ENCODE data around the gene MRPL20. TPM values are rescaled to one million over a fixed set of nuclear protein-coding genes. Genes with fewer than 3 reads are reported as not detected.
A peak's percentile ranks its signal among the peaks of the same experiment; 100 is the strongest.
"Not testable (repeated sequence)": the region's sequence is repeated elsewhere in the genome, so short reads cannot be mapped to it uniquely, and the experiment has no call there.

The MRPL20 gene
- total RNA-seq, 1 donor from 2014 or later = 117 TPM

DNA sequence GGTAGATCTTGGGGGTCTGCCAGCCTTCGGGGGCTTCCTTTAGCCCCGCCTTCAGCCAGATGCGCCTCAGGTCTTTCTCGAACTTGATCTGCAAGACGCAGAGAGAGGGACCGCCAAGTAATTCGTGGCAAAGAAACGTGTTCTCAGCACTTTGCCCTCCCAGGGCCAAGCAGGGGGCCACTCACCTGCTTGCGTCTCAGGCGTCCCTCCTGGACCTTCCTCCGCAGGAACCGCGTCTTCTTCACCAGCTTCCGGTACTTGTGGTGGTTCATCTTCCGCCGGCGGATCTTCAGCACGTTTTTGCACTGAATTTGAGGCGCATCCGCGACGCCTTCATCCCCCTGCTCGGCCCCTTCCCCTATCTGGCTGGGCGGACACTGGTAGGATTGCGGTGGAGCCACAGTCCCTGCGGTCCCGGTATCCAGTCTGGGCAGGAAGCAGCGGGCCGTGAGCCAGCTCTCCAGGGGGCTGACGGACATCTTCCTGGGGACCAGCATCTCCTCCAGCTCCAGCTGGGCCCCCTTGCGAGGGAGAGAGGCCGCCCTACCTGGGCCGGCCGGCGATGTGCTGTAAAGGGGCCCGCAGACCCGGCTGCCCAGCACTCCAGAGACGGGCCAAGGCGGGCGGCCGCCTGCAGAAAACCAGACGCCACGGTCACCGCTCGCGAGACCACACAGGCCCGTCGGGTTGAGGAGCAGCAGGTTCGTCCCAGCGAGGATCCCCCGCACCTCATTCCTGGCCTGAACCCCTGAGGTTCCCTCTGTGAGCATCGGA, 33.1 kb downstream of the MRPL20 start:
- peak overlapping the region; percentile 93 for H3K4me3 Mint-ChIP-seq
- no peak for DNase-seq (ENCODE audit: low read depth, low spot score)
- H3K4me1 Mint-ChIP-seq = peaks cover 9% of the 10 kb centered on the region
- no peaks in the 10 kb centered on the region for H3K36me3 Mint-ChIP-seq (ENCODE audit: low read depth)
- no peak overlapping the region for H3K27ac Mint-ChIP-seq (ENCODE audit: unreplicated experiment)
- no peaks in the 10 kb centered on the region for H3K27me3 Mint-ChIP-seq (ENCODE audit: low read depth)
- TF ChIP-seq, protein P1, sequence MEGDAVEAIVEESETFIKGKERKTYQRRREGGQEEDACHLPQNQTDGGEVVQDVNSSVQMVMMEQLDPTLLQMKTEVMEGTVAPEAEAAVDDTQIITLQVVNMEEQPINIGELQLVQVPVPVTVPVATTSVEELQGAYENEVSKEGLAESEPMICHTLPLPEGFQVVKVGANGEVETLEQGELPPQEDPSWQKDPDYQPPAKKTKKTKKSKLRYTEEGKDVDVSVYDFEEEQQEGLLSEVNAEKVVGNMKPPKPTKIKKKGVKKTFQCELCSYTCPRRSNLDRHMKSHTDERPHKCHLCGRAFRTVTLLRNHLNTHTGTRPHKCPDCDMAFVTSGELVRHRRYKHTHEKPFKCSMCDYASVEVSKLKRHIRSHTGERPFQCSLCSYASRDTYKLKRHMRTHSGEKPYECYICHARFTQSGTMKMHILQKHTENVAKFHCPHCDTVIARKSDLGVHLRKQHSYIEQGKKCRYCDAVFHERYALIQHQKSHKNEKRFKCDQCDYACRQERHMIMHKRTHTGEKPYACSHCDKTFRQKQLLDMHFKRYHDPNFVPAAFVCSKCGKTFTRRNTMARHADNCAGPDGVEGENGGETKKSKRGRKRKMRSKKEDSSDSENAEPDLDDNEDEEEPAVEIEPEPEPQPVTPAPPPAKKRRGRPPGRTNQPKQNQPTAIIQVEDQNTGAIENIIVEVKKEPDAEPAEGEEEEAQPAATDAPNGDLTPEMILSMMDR (conservative IDR thresholded peaks at IDR 0.05) = no peak
- no peaks in the 10 kb centered on the region for H3K9me3 Mint-ChIP-seq

GRCh38 chr1:1373051-1373814, 33.9 kb downstream of the MRPL20 start:
- Mint-ChIP-seq H3K36me3 (ENCODE audit: low read depth) (no peaks in the 10 kb centered on the region), H3K27ac (ENCODE audit: unreplicated experiment) (no peak overlapping the region), H3K4me3 (peak overlapping the region; percentile 75), H3K9me3 (no peaks in the 10 kb centered on the region), H3K4me1 (peaks cover 9% of the 10 kb centered on the region), H3K27me3 (ENCODE audit: low read depth) (no peaks in the 10 kb centered on the region)
- TF ChIP-seq, protein P1 (conservative IDR thresholded peaks at IDR 0.05) = no peak
- DNase-seq (ENCODE audit: low read depth, low spot score) = no peak

- H3K27me3 Mint-ChIP-seq (ENCODE audit: low read depth) = no peaks in the 10 kb centered on the region
- no peaks in the 10 kb centered on the region for H3K9me3 Mint-ChIP-seq
- peaks cover 9% of the 10 kb centered on the region for H3K4me1 Mint-ChIP-seq
- peak; percentile 89 for DNase-seq (ENCODE audit: low read depth, low spot score)
- TF ChIP-seq, protein P1 (conservative IDR thresholded peaks at IDR 0.05) = peak; percentile 88
- H3K36me3 Mint-ChIP-seq (ENCODE audit: low read depth) = no peaks in the 10 kb centered on the region
- no peak overlapping the region for H3K27ac Mint-ChIP-seq (ENCODE audit: unreplicated experiment)
- peak overlapping the region; percentile 82 for H3K4me3 Mint-ChIP-seq
These were observed 35.1 kb downstream of the MRPL20 start for GRCh38 chr1:1371746-1372711.

DNA sequence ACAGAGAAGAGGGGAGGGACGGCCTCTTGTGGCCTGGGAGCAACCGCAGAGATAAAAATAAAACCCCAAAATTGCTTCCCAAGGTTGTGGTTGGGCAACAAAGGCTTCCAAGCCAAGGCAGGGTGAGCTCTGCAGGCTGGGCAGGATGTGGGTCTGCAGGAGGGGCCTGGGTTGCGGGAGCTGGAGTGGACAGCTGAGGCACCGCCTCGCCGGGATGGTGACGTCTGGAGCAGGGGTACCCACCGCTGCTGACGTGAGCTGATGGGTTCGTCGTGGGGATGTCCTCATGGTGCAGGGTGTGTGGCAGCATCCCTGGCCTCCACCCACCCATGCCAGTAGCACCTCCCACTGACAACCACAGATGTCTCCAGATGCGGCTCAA, 35.7 kb downstream of the MRPL20 start:
- no peak overlapping the region for H3K27ac Mint-ChIP-seq (ENCODE audit: unreplicated experiment)
- H3K27me3 Mint-ChIP-seq (ENCODE audit: low read depth) = no peaks in the 10 kb centered on the region
- H3K9me3 Mint-ChIP-seq = no peaks in the 10 kb centered on the region
- H3K4me3 Mint-ChIP-seq = no peak overlapping the region
- DNase-seq (ENCODE audit: low read depth, low spot score) = no peak
- TF ChIP-seq, protein P1 (conservative IDR thresholded peaks at IDR 0.05) = no peak
- H3K36me3 Mint-ChIP-seq (ENCODE audit: low read depth) = no peaks in the 10 kb centered on the region
- peaks cover 9% of the 10 kb centered on the region for H3K4me1 Mint-ChIP-seq

- TF ChIP-seq, protein P1 (conservative IDR thresholded peaks at IDR 0.05) = no peak
- Mint-ChIP-seq H3K27me3 (ENCODE audit: low read depth) (no peaks in the 10 kb centered on the region), H3K4me3 (no peak overlapping the region), H3K4me1 (peaks cover 9% of the 10 kb centered on the region), H3K27ac (ENCODE audit: unreplicated experiment) (no peak overlapping the region), H3K9me3 (no peaks in the 10 kb centered on the region), H3K36me3 (ENCODE audit: low read depth) (no peaks in the 10 kb centered on the region)
- no peak for DNase-seq (ENCODE audit: low read depth, low spot score)
These were observed 36.3 kb downstream of the MRPL20 start for GRCh38 chr1:1370771-1371300.

DNA sequence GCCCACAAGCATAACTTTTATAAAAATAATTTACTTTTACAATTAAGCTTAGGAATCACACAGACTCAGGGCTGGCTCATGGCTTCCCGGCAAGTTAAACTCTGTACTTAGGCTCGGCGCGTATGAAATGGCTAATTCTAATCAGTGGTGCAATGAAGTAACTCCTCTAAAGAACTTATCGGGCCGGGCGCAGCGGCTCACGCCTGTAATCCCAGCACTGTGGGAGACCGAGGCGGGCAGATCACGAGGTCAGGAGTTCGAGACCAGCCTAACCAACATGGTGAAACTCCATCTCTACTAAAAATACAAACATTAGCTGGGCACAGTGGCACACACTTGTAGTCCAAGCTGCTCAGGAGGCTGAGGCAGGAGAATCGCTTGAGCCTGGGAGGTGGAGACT, 37.0 kb downstream of the MRPL20 start:
- not testable (repeated sequence) for H3K9me3 Mint-ChIP-seq; H3K36me3 Mint-ChIP-seq (ENCODE audit: low read depth); DNase-seq (ENCODE audit: low read depth, low spot score); H3K4me1 Mint-ChIP-seq; H3K27me3 Mint-ChIP-seq (ENCODE audit: low read depth); H3K27ac Mint-ChIP-seq (ENCODE audit: unreplicated experiment)
- peak overlapping the region; percentile 76 for H3K4me3 Mint-ChIP-seq

All from neural crest cell (in vitro differentiated cells).